ENCODE results near the gene PTAFR.

The PTAFR gene

GRCh38 chr1:28194326-28195035, 18.0 kb upstream of the PTAFR start:
- peaks cover 17% of the 10 kb centered on the region for H3K36me3 Mint-ChIP-seq (ENCODE audit: insufficient read depth)
- H3K27ac Mint-ChIP-seq (ENCODE audit: low read depth): no peak overlapping the region
- H3K27me3 Mint-ChIP-seq: no peaks in the 10 kb centered on the region
- H3K9me3 Mint-ChIP-seq: peaks cover 4% of the 10 kb centered on the region
- H3K4me3 Mint-ChIP-seq: no peak overlapping the region
- DNase-seq (ENCODE audit: low spot score in 2 of 2) (no peak), ATAC-seq (replicated peaks; ENCODE audit: extremely low read depth, poor library complexity, severe bottlenecking) (no peak)
- peaks cover 34% of the 10 kb centered on the region for H3K4me1 Mint-ChIP-seq

DNA sequence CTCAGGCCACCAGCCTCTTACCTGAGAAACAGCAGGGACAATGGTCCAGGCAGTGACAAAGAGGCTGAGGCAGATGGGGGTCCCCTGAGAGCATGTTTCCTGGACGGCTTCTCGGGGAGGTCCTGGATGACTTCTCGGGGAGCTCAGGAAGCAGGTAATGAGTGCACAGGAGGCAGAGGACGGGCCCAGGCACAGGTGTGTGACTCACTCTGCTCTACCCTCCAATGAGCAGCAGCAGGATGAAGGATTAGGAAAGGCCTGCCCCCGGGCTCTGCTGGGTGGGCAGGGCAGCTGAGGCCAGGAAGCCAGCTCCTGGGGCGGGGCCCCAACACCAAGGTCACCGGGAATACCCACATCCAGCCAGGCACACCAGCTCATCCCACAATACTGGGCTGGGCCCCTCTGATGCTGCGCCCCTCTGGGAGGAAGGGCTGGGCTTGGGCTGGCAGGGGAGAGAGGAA, 17.2 kb upstream of the PTAFR start:
- Mint-ChIP-seq H3K27ac (ENCODE audit: low read depth) (no peak overlapping the region), H3K27me3 (no peaks in the 10 kb centered on the region), H3K36me3 (ENCODE audit: insufficient read depth) (peaks cover 11% of the 10 kb centered on the region), H3K9me3 (no peaks in the 10 kb centered on the region), H3K4me3 (no peak overlapping the region), H3K4me1 (peaks cover 26% of the 10 kb centered on the region)
- DNase-seq (ENCODE audit: low spot score in 2 of 2) (no peak), ATAC-seq (replicated peaks; ENCODE audit: extremely low read depth, poor library complexity, severe bottlenecking) (no peak)

DNA sequence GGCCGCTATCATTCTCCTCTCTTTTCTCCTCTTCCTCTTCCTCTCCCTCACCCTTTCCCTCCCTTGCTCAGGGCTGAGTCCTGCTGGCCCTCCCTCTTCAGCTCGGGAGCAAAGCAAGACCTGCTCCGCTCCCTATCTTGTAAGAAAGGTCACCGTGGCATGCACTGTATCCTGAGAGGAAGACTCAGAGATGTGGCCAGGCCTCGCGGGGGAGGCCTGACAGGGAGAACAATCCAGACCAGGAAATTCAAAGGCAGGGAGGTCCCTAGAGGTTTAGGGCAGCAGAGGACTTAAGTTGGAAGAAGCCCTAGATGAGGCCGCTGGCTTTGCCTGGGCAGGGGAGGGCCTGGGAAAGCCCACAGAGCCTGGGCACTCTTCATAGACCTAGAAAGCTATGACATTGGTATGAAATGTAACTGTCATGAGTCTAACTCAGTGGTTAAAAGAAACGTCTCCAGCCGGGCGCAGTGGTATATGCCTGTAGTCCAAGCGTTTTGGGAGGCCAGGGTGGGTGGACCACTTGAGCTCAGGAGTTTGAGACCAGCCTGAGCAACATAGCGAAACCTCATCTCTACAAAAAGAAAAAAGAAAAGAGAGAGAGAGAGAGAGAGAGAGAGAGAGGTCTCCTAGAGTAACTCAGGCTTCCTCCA, 14.6 kb upstream of the PTAFR start:
- H3K4me1 Mint-ChIP-seq: peaks cover 8% of the 10 kb centered on the region
- DNase-seq (ENCODE audit: low spot score in 2 of 2) (no peak), ATAC-seq (replicated peaks; ENCODE audit: extremely low read depth, poor library complexity, severe bottlenecking) (no peak)
- H3K27ac Mint-ChIP-seq (ENCODE audit: low read depth): no peak overlapping the region
- peaks cover 2% of the 10 kb centered on the region for H3K36me3 Mint-ChIP-seq (ENCODE audit: insufficient read depth)
- H3K9me3 Mint-ChIP-seq: no peaks in the 10 kb centered on the region
- no peaks in the 10 kb centered on the region for H3K27me3 Mint-ChIP-seq
- H3K4me3 Mint-ChIP-seq: no peak overlapping the region

- Mint-ChIP-seq H3K9me3 (no peaks in the 10 kb centered on the region), H3K4me1 (peaks cover 8% of the 10 kb centered on the region), H3K4me3 (no peak overlapping the region), H3K36me3 (ENCODE audit: insufficient read depth) (peaks cover 2% of the 10 kb centered on the region), H3K27me3 (no peaks in the 10 kb centered on the region), H3K27ac (ENCODE audit: low read depth) (no peak overlapping the region)
- ATAC-seq (replicated peaks; ENCODE audit: extremely low read depth, poor library complexity, severe bottlenecking) (no peak), DNase-seq (ENCODE audit: low spot score in 2 of 2) (no peak)
Measured at GRCh38 chr1:28190337-28190979, 14.0 kb upstream of the PTAFR start.

- H3K4me3 Mint-ChIP-seq: no peak overlapping the region
Measured at GRCh38 chr1:28185071-28185470, 8.6 kb upstream of the PTAFR start.

DNA sequence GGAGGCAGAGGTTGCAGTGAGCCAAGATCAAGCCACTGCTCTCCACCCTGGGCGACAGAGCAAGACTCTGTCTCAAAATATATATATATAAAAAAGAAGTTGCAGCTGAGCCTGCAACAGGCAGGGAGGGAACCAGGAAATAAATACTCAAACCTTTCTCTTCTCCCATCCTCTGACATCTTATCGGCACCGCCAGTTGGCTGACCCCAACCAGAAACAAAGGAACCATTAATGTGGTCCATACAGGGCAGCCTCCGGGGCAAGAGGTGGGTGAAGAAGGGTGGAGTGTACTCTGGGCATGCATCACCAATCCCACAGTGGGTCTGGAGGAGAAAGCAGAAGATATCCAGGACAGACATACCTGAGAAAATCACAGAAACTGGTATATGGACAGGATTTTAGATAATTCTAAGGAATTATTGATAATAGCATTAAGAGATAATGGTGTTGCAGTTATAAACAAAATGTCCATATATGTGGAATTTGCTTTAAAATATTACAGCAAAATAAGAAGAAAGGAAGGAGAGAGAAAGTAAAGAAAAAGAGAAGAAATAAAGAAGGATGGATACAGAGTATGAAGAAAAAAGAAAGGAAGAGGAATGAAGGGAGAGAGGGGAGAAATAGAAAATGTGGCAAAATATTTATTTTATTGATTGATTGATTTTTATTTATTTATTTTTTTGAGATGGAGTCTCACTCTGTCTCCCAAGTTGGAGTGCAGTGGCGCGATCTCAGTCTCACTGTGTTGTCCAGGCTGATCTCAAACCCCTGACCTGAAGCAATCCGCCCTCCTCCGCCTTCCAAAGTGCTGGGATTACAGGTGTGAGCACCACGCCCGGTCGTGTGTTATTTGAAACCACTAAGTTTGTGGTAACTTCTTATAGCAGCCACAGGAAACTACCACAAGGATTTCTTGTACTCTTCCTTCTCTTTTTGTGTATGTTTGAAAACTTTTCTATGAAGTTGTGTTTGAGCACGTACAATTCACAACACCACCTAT, 4.1 kb upstream of the PTAFR start:
- Mint-ChIP-seq H3K4me1 (peaks cover 10% of the 10 kb centered on the region), H3K36me3 (ENCODE audit: insufficient read depth) (no peaks in the 10 kb centered on the region), H3K9me3 (no peaks in the 10 kb centered on the region), H3K4me3 (no peak overlapping the region), H3K27ac (ENCODE audit: low read depth) (peak overlapping the region; percentile 18), H3K27me3 (no peaks in the 10 kb centered on the region)
- no peak for ATAC-seq (replicated peaks; ENCODE audit: extremely low read depth, poor library complexity, severe bottlenecking)
- DNase-seq (ENCODE audit: low spot score in 2 of 2): no peak

More at GRCh38 chr1:28185071-28185470, 8.6 kb upstream of the PTAFR start:
- H3K4me1 Mint-ChIP-seq: peaks cover 10% of the 10 kb centered on the region
- no peak for ATAC-seq (replicated peaks; ENCODE audit: extremely low read depth, poor library complexity, severe bottlenecking)
- DNase-seq (ENCODE audit: low spot score in 2 of 2): no peak
- H3K27ac Mint-ChIP-seq (ENCODE audit: low read depth): no peak overlapping the region
- H3K27me3 Mint-ChIP-seq: no peaks in the 10 kb centered on the region
- no peaks in the 10 kb centered on the region for H3K36me3 Mint-ChIP-seq (ENCODE audit: insufficient read depth)
- H3K9me3 Mint-ChIP-seq: no peaks in the 10 kb centered on the region

DNA sequence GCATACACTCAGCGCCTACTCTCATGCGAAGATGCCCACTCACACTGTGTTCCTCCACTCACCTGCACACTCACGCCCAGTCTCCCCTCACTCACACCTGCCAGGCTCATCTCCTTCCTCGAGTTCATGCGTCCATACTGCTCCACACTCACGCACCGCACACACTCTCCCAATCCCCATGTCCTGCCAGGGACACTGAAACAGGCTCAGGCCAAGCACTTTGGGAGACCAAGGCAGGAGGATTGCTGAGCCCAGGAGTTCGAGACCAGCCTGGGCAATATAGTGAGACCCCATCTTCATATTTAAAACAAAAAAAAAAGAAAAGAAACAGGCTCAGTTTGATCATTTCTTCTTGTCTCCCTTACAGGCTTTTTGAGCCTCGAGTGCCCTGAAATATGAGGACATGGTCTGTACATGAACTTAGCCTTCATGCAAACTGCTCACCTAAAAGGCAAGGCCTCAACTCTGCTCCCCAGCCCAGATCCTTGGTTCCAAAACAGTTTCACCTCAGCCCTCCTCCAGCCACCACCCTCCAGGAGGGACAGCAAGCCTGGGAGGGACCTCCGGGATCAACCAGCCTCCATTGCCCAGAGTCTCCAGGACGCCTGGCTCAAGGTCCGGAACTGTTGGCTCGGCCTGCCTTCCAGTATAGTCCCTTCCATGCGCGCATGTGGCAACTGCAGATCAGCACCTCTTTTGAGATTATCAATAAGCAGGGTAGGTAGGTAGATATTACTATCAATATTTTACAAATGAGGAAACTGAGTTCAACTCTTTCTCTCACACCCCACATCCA, 2.4 kb upstream of the PTAFR start:
- no peak overlapping the region for H3K27ac Mint-ChIP-seq (ENCODE audit: low read depth)

GRCh38 chr1:28175955-28176485, 470 bp downstream of the PTAFR start:
- H3K4me1 Mint-ChIP-seq: peaks cover 42% of the 10 kb centered on the region
- H3K36me3 Mint-ChIP-seq (ENCODE audit: insufficient read depth): no peaks in the 10 kb centered on the region
- H3K9me3 Mint-ChIP-seq: no peaks in the 10 kb centered on the region
- H3K4me3 Mint-ChIP-seq: no peak overlapping the region
- ATAC-seq (replicated peaks; ENCODE audit: extremely low read depth, poor library complexity, severe bottlenecking) (no peak), DNase-seq (ENCODE audit: low spot score in 2 of 2) (no peak)
- no peaks in the 10 kb centered on the region for H3K27me3 Mint-ChIP-seq
- H3K27ac Mint-ChIP-seq (ENCODE audit: low read depth): no peak overlapping the region

More for the DNA sequence above, 2.4 kb upstream of the PTAFR start:
- Mint-ChIP-seq H3K4me3 (no peak overlapping the region), H3K9me3 (no peaks in the 10 kb centered on the region), H3K4me1 (peaks cover 17% of the 10 kb centered on the region), H3K36me3 (ENCODE audit: insufficient read depth) (no peaks in the 10 kb centered on the region), H3K27me3 (no peaks in the 10 kb centered on the region)
- no peak for ATAC-seq (replicated peaks; ENCODE audit: extremely low read depth, poor library complexity, severe bottlenecking)
- no peak for DNase-seq (ENCODE audit: low spot score in 2 of 2)

GRCh38 chr1:28173980-28174297, 2.6 kb downstream of the PTAFR start:
- no peaks in the 10 kb centered on the region for H3K27me3 Mint-ChIP-seq
- no peak overlapping the region for H3K27ac Mint-ChIP-seq (ENCODE audit: low read depth)

DNA sequence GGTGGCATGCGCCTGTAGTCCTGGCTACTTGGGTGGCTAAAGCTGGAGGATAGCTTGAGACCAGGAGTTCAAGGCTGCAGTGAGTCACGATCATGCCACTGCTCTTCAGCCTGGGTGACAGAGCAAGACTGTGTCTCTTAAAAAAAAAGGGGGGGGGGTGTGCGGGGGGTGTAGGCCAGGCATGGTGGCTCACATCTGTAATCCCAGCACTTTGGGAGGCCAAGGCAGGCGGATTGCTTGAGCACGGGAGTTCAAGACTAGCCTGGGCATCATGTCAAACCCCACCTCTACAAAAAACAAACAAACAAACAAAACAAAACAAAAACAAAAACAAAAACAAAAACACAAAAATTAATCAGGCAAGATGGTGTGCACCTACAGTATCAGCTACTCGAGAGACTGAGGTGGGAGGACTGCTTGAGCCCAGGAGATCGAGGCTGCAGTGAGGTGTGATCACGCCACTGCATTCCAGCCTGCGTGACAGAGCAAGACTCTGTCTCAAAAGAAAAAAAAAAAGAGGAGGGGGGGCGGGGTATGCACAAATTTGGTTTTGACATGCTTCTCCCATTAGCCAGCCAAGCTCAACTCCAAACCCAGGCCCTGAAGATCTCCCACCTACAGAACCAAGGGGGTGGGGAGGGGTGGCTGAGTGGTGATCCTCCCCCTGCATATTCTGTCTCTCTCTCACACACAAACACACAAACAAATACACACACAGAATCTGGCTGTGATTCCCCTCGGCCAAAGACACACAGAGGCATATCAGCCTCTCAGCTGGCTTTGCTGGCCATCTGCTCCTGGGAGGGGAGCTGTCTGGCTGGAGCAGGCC, 3.1 kb downstream of the PTAFR start:
- peaks cover 1% of the 10 kb centered on the region for H3K36me3 Mint-ChIP-seq (ENCODE audit: insufficient read depth)
- no peaks in the 10 kb centered on the region for H3K27me3 Mint-ChIP-seq
- no peak for ATAC-seq (replicated peaks; ENCODE audit: extremely low read depth, poor library complexity, severe bottlenecking)
- H3K4me1 Mint-ChIP-seq: peaks cover 54% of the 10 kb centered on the region
- H3K9me3 Mint-ChIP-seq: no peaks in the 10 kb centered on the region
- peak overlapping the region; percentile 82 for H3K4me3 Mint-ChIP-seq
- peak overlapping the region; percentile 81 for H3K27ac Mint-ChIP-seq (ENCODE audit: low read depth)
- no peak for DNase-seq (ENCODE audit: low spot score in 2 of 2)

More at GRCh38 chr1:28173980-28174297, 2.6 kb downstream of the PTAFR start:
- peaks cover 48% of the 10 kb centered on the region for H3K4me1 Mint-ChIP-seq
- ATAC-seq (replicated peaks; ENCODE audit: extremely low read depth, poor library complexity, severe bottlenecking): no peak
- peak overlapping the region; percentile 21 for H3K4me3 Mint-ChIP-seq
- H3K36me3 Mint-ChIP-seq (ENCODE audit: insufficient read depth): peaks cover 1% of the 10 kb centered on the region
- no peaks in the 10 kb centered on the region for H3K9me3 Mint-ChIP-seq
- no peak for DNase-seq (ENCODE audit: low spot score in 2 of 2)

DNA sequence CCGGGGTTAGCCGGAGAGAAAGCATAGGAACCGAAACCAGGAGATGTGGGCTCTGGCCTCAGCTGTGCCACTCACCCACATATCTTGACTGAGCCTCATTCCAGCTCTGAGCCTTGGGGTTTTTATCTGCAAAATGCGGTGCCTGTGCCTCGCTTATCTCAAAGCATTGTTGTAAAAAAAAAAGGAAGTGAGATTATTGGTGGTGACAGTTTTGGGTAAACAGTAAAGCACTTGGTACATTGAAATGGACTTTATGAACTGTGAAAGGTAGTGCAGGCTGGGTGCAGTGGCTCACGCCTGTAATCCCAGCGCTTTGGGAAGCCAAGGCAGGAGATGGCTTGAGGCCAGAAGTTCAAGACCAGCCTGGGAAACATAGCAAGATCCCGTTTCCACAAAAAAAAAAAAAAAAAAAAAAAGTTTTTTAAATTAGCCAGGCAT, 3.8 kb downstream of the PTAFR start:
- peak; percentile 20 to 40 for DNase-seq (ENCODE audit: low spot score in 2 of 2)
- H3K4me1 Mint-ChIP-seq: peaks cover 57% of the 10 kb centered on the region
- no peaks in the 10 kb centered on the region for H3K27me3 Mint-ChIP-seq
- H3K27ac Mint-ChIP-seq (ENCODE audit: low read depth): peak overlapping the region; percentile 81
- ATAC-seq (replicated peaks; ENCODE audit: extremely low read depth, poor library complexity, severe bottlenecking): peak; percentile 57
- H3K4me3 Mint-ChIP-seq: peak overlapping the region; percentile 82
- peaks cover 1% of the 10 kb centered on the region for H3K36me3 Mint-ChIP-seq (ENCODE audit: insufficient read depth)
- H3K9me3 Mint-ChIP-seq: no peaks in the 10 kb centered on the region

Measured in central memory CD8-positive, alpha-beta T cell (primary cell).